ENCODE results near the gene MAP2K7.
A peak's percentile ranks its signal among the peaks of the same experiment; 100 is the strongest.
"Not testable (repeated sequence)": the region's sequence is repeated elsewhere in the genome, so short reads cannot be mapped to it uniquely, and the experiment has no call there.

Gene MAP2K7

DNA sequence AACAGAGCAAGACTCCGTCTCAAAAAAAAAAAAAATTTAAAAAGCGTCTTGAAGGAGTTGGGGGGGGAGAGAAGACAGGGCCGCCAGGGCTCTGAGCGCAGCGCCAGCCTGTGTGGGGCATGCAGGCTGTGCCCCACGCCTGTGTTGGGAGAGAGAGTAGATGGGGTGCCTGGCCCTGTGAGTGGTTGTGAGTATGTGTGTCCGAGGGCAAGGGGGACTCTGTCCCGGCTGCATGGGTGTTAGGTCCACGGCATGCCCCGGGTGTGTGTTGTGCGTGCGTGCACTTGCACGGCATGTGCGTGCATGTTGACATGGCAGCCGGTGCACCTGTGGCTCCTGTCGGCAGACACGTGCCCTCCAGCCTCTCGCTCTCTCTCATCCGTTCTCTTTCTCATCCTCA is 3.4 kb downstream of the MAP2K7 start:
- no peak for DNase-seq (ENCODE audit: low read depth in 2 of 2)

GRCh38 chr19:7907544-7907943 is 3.9 kb downstream of the MAP2K7 start:
- DNase-seq (ENCODE audit: low read depth in 2 of 2) = no peak

DNA sequence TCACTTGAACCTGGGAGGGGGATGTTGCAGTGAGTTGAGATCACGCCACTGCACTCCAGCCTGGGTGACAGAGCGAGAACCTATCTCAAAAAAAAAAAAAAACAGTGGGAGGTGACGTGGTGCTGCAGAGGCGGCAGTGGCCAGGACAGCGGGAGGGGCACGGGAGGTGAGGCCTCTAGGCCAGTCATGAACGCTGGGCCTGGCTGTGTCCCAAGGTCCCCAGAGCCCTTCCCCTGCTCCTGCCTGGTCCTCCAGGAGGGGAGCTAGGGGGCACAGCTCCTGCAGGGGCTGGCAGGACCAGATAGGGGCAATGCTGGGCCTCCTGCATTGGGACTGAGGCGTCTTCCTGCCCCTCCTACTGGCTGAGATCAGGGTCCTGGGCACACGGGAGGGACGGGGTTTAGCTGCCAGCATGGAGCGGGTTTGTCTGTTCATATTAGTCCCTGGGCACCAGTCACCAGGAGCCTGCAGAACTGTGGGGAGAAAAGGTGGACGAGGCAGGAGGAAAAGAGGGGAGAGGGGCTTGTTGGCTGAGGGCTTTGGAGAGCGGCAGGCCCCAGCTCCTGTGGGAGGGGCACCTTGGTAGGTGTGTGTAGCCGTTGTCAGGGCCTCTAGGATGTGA is 4.5 kb downstream of the MAP2K7 start:
- DNase-seq (ENCODE audit: low read depth in 2 of 2) = no peak

DNA sequence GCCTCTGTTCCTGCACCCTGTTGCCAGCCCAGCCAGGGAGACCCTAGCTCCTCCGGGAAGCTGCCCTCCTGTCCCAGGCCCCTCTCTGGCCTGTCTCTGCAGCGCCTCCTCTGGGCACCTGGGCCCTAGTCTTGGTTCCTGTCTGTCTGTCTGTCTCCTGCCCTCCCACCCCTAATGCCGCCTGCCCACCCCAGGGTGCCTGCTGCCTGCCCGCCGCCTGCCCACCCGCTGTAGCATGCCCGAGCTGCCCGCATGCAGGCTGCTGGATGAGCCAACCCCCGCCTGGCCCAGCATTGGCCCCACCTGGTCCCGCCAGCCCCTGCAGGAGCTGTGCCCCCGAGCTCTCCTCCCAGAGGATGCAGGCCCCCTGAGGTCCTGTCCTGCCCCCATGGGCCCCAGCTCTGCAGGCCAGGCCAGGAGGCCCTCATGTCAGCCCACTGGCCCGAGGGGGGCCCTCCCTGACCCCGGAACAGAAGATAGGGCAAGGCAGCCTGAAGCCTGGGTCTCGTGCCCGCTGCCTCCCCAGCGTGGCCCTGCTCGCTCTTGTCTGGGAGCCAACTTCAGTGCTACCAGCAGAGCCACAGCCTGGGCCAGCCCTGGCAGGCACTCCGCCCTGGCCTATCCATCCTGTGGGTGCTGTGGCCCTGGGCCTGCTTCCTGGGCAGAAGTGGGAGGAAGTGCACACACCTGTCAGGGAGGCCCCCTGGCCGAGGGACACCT is 5.2 kb downstream of the MAP2K7 start:
- DNase-seq (ENCODE audit: low read depth in 2 of 2) = no peak

- no peak for DNase-seq (ENCODE audit: low read depth in 2 of 2)
Observed at GRCh38 chr19:7909471-7910067, 5.9 kb downstream of the MAP2K7 start.

DNA sequence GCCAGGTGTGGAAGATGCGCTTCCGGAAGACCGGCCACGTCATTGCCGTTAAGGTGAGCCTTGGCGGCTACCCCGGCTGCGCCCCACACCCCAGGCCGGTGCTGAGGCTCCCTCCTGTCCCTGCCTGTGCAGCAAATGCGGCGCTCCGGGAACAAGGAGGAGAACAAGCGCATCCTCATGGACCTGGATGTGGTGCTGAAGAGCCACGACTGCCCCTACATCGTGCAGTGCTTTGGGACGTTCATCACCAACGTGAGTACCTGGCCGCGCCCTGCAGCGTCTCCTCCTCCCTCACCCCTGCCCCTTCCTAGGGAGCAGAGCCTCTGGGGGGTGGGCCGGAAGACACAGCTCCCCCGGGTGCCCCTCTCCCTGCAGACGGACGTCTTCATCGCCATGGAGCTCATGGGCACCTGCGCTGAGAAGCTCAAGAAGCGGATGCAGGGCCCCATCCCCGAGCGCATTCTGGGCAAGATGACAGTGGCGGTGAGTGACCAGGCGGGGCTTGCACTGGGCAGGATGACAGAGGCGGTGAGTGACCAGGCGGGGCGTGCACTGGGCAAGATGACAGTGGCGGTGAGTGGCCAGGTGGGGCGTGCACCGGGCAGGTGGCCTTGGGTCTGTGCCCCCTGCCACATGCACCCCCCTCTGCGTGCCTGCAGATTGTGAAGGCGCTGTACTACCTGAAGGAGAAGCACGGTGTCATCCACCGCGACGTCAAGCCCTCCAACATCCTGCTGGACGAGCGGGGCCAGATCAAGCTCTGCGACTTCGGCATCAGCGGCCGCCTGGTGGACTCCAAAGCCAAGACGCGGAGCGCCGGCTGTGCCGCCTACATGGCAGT is 6.9 kb downstream of the MAP2K7 start:
- no peak for DNase-seq (ENCODE audit: low read depth in 2 of 2)

DNA sequence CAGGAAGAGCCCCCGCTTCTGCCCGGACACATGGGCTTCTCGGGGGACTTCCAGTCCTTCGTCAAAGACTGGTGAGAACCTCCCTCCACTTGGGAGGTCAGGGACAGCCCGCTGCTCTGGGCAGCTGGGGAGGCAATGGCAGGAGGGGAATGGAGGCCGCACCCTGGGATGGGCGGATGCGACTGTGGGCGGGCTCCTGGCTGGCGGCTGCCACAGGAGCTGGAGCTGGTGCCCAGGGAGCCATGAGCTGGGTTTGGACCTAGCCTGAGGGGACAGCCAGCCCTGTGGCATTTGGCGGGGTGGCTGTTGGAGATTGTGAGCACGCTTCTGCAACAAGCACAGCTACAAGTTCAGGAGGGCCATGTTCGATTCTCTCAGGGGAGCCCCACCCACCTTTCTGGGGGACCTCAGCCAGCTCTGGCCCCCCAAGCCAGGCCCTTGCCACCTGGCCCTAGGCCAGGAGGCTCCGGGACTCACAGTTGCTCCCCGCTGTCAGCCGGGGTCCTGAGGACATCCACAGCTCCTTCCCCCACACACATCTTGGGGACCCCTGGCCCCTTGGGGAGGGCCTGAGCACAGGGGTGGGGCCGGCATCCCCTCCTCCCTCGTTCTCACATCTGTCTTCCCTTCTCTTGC is 7.9 kb downstream of the MAP2K7 start:
- no peak for DNase-seq (ENCODE audit: low read depth in 2 of 2)

- DNase-seq (ENCODE audit: low read depth in 2 of 2) = no peak
Observed at GRCh38 chr19:7912144-7912696, 8.5 kb downstream of the MAP2K7 start.

GRCh38 chr19:7912697-7913564 is 9.3 kb downstream of the MAP2K7 start:
- DNase-seq (ENCODE audit: low read depth in 2 of 2) = no peak

GRCh38 chr19:7913652-7914051 is 10.0 kb downstream of the MAP2K7 start:
- DNase-seq (ENCODE audit: low read depth in 2 of 2) = no peak

GRCh38 chr19:7914099-7914498 is 10.4 kb downstream of the MAP2K7 start:
- DNase-seq (ENCODE audit: low read depth in 2 of 2) = no peak

DNA sequence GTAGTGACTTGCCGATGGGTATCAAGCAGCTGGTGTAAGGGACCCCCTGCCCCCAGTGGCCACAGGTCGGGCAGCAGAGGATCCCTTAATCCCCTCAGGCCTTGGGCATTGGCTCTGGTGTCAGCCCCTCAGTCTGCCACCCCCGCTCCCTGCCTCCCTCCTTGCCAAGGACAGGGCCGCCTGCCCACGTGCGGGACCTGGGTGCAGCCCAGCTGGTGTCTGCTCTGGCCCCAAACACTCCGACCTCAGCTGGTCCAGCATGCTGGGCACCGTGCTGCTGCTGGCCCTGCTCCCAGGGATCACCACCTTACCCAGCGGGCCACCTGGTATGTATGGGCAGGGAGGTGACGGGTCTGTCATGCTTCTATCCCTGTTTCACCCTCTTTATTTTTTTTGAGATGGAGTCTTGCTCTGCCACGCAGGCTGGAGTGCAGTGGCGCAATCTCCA is 10.9 kb downstream of the MAP2K7 start, which contains the start of gene TGFBR3L:
TSS of gene TGFBR3L (plus strand) at position 233 of the 448 bp plus-strand sequence.
- no peak for DNase-seq (ENCODE audit: low read depth in 2 of 2)

GRCh38 chr19:7915250-7916102 is 11.8 kb downstream of the MAP2K7 start:
- no peak for DNase-seq (ENCODE audit: low read depth in 2 of 2)

GRCh38 chr19:7916103-7916954 is 12.7 kb downstream of the MAP2K7 start:
- peak in 1 of 2 experiments; percentile 47 for DNase-seq (ENCODE audit: low read depth in 2 of 2)

GRCh38 chr19:7916955-7917266 is 13.2 kb downstream of the MAP2K7 start:
- DNase-seq (ENCODE audit: low read depth in 2 of 2) = no peak

GRCh38 chr19:7917267-7918061 is 13.8 kb downstream of the MAP2K7 start:
- DNase-seq (ENCODE audit: low read depth in 2 of 2) = peak in 1 of 2 experiments; percentile 53

GRCh38 chr19:7918062-7918614 is 14.5 kb downstream of the MAP2K7 start:
- not testable (repeated sequence) for DNase-seq (ENCODE audit: low read depth in 2 of 2)
